DMS79 (cell line): ENCODE results near the gene NUP93.
"Not testable (repeated sequence)": the region's sequence is repeated elsewhere in the genome, so short reads cannot be mapped to it uniquely, and the experiment has no call there.

Experiments
- DNase-seq: peaks from one replicate; lab custom pipeline; 2025; lab: John Stamatoyannopoulos, UW

NUP93 gene

GRCh38 chr16:56849690-56850680 lies 120.1 kb downstream of the NUP93 start:
- no peak for DNase-seq

- no peak for DNase-seq
Observed at GRCh38 chr16:56851671-56852400, 121.9 kb downstream of the NUP93 start.

GRCh38 chr16:56852401-56852730 lies 122.4 kb downstream of the NUP93 start:
- no peak for DNase-seq

DNA sequence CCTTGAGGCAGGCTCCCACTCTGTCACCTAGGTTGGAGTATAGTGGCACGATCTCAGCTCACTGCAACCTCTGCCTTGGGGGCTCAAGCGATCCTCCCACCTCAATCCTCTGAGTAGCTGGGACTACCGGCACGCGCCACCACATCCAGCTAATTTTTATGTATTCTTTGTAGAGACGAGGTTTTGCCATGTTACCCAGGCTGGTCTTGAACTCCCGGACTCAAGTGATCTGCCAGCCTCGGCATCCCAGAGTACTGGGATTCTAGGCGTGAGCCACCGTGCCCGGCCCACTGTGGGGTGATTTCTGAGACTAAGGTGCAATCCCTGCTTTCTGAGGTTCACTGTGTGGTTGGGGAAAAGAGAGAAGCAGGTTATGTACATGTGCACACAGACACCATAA lies 123.0 kb downstream of the NUP93 start:
- DNase-seq = no peak

- DNase-seq = no peak
Observed at GRCh38 chr16:56855201-56855600, 125.3 kb downstream of the NUP93 start.

DNA sequence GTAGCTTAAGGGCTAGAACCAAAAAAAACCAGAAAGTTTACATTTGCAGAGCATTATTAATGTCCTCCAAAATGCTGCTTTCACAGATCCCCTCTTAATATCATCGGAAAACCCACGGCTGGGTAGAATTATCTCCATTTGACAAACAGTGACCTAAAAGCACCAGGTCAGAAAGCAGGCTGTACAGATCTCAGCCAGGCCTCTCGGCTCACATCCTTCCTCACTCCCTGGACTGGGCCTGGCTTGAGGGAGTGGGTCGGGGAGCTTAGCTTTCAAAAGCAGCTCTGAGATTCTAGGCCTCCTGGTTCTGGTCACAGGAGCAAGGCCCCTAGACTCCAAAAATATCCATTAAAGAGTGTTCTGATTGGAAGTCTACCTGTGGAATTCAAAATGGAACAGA lies 126.0 kb downstream of the NUP93 start:
- DNase-seq = no peak

DNA sequence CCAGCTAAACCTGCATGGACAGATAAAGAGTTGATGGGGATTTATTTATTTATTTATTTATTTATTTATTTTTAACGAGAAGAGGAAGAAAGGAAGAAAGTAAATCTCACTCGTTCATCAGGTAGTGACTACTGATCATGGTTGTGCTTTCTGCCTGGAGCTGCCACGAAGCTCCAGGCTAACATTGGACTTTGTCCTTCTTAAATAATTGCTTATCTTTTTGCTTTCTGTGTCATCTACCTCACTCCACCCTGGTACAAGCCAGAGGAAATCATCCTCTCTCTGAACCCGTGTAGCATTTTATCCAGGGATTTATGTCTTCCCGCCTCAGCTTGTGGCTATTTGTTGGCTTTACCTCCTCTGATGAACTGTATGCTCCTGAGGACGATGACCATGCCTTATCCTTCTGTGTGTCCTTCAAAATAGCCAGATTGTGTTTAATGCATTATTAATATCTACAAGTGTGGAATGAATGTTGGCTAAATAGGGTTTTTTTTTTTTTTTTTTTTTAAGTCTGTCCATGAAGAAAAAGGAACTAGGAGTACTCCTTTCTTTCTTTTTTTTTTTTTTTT lies 127.0 kb downstream of the NUP93 start:
- no peak for DNase-seq

GRCh38 chr16:56858374-56858773 lies 128.4 kb downstream of the NUP93 start:
- DNase-seq = no peak

DNA sequence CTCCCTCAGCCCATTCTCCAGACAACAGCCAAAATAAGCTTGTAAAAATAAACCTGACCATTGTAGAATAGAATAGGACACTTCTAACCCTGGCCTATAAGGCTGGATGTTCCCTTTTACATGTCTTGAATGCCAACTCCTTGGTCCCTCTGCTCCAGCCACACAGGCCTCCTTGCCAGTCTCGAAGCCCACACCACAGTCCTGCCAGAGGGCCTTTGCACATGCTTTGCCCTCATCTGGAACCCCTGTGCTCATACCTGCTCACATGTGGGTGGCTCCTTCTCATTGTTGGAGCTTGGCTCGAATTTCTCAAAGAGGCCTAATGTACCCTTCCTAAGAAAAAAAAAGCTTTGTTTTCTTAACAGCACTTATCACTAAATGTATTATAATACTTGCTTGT lies 129.7 kb downstream of the NUP93 start:
- no peak for DNase-seq

- DNase-seq = no peak
Observed at GRCh38 chr16:56860226-56861020, 130.5 kb downstream of the NUP93 start.

- no peak for DNase-seq
Observed at GRCh38 chr16:56861092-56861610, 131.2 kb downstream of the NUP93 start.

DNA sequence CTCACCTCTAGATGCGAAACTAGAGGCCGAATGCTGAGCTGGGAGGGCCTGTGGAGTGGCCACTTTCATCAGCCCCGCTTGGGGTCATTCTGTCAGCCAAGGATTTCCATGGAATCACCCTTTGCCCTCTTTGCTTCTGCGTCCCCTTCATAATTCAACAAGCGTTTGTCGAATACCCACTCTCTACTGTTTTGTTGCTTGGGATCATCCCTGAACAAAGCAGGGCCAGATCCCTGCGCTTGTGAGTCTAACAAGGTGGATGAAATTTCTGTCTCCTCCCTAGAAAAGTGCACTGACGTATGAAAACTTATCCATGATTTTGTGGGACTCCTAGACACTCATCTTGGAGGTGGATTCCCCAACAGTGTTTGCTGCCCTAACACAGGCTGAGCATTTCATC lies 131.8 kb downstream of the NUP93 start:
- DNase-seq = no peak

DNA sequence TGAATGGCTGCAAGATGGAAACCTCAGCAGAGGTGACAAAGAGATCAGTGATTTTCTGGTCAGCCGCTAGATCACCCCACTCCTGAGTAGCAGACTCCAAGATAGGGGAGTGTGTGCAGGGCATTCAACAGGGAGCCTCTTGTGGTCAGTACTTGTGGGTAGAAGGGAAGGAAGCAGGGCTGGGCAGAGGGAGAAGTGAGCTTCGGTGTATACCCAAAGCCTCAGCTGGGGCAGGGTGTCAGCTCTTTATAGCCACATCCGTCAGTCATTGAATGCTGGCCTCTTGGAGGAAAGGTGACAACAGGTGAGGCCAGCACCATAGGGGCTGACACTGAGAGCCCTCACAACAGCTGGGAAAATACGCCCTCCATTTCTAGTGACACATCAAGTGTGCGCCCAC lies 132.8 kb downstream of the NUP93 start:
- DNase-seq = no peak

DNA sequence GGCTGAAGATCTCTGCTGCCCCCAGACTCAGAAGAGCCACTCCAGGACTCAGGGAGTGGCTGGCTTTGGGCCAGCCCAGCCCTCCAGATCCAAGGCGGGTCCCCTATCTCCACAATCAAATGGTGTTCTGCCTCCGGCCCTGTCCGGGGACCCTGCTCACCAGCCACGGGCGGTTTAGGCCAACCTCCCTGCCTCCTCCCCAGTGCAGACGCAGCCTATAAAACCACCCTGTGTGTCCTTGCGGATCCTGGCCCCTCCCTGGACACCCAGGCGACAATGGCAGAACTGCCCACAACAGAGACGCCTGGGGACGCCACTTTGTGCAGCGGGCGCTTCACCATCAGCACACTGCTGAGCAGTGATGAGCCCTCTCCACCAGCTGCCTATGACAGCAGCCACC lies 135.0 kb downstream of the NUP93 start, which contains the start of gene SLC12A3:
Gene SLC12A3, plus strand, starts transcription at position 248 of the 400 bp plus-strand sequence. Its CDS starts 29 bp downstream, at position 277.
- DNase-seq = no peak

DNA sequence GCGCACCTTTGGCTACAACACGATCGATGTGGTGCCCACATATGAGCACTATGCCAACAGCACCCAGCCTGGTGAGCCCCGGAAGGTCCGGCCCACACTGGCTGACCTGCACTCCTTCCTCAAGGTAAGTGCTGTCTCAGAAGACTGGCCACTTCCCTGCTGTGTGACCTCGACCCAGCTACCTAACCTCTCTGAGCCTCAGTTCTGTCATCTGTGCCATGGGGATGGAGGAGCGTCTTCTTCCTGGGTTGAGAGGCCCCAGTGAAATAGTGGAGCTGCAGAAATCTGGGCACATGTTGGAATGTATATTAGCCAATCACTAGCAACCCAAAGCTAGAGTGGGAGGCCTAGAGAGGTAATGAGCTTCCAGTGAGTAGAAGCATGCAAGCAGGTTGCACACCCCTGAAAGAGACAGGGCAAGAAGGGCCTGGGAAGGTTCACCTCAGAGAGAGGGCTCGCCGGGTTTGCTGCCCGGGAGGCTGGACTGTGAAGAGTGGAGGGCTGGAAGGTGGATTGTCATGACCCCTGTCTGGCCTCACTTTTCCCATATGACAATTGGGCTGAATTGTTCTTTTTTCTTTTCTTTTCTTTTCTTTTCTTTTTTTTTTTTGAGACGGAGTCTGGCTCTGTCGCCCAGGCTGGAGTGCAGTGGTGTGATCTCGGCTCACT lies 135.6 kb downstream of the NUP93 start:
- no peak for DNase-seq

- no peak for DNase-seq
Observed at GRCh38 chr16:56866955-56867830, 137.3 kb downstream of the NUP93 start.

- no peak for DNase-seq
Observed at GRCh38 chr16:56868175-56868574, 138.2 kb downstream of the NUP93 start.

DNA sequence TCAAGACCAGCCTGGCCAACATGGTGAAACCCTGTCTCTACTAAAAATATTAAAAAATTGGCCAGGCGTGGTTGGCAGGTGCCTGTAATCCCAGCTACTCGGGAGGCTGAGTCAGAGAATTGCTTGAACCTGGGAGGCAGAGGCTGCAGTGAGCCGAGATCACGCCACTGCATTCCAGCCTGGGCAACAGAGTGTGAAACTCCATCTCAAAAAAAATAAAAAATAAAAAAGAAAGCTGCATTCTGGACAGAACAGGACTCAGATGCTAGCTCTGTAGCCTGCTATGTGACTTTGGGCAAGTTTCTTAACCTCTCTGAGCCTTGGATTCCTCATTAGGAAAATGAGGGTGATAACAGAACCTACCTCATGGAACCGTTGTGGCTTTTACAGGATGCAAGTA lies 138.8 kb downstream of the NUP93 start:
- not testable (repeated sequence) for DNase-seq

DNA sequence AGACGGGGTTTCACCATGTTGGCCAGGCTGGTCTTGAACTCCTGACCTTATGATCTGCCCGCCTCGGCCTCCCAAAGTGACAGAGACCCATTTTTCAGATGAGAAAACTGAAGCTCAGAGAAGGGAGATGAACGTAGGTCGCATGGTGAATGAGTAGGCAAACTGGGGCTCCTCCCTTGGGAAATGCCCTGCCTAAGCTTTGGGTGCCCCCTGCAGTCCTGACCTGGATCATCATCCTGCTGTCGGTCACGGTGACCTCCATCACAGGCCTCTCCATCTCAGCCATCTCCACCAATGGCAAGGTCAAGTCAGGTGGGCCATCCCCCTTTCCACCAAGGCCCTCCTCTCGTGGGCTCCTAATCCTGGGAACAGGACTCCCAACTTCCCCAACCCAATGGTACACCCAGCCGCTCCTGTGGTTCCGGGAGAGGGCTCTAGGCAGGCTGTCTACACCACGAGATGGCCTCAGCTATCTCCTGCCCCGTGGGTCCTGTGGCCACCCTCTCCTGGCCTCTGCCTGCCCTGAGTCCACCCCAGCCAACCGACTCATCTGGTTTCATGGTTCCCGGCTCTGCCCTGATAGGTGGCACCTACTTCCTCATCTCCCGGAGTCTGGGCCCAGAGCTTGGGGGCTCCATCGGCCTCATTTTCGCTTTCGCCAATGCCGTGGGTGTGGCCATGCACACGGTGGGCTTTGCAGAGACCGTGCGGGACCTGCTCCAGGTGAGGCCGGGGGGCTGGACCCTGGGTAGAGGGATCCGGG lies 139.8 kb downstream of the NUP93 start:
- no peak for DNase-seq
